Activated CD8-positive, alpha-beta T cell treated with anti-CD3 and anti-CD28 coated beads for 36 hours (primary cell): Measurements from ENCODE around the gene ZNHIT1. TPM values are rescaled to one million over a fixed set of nuclear protein-coding genes. Genes with fewer than 3 reads are reported as not detected.

Experiments used
- ATAC-seq: fragments of 200-7000 bp; cut with Tn5 transposase; one replicate; pipeline ENCODE4 v1.10.0; 2021; ENCODE audit warnings: mild to moderate bottlenecking, moderate library complexity
- CTCF ChIA-PET: fragments of 350-600 bp; sonication (Branson Sonifier 250); formaldehyde crosslinking; loops from one replicate; lab custom pipeline; 2021; ENCODE audit warnings: antibody characterized with exemption; lab: Charles Lee
- POLR2A ChIA-PET: fragments of 350-600 bp; sonication (Branson Sonifier 250); formaldehyde crosslinking; loops from one replicate; lab custom pipeline; 2021; ENCODE audit warnings: antibody characterized with exemption; lab: Charles Lee
- DNase-seq: peaks from one replicate; pipeline ENCODE4 v3.0.0-alpha.2; 2020
- H3K27ac Mint-ChIP-seq: one replicate; pipeline ENCODE4 v1.8.0; 2021; ENCODE audit warnings: mild to moderate bottlenecking, mixed read lengths
- H3K27me3 Mint-ChIP-seq: one replicate; pipeline ENCODE4 v1.8.0; 2021; ENCODE audit warnings: mixed read lengths
- H3K36me3 Mint-ChIP-seq: one replicate; pipeline ENCODE4 v1.8.0; 2021; ENCODE audit warnings: low read depth, mixed read lengths
- H3K4me1 Mint-ChIP-seq: one replicate; pipeline ENCODE4 v1.8.0; 2021; ENCODE audit warnings: low read depth, mixed read lengths
- H3K4me3 Mint-ChIP-seq: one replicate; pipeline ENCODE4 v1.8.0; 2021; ENCODE audit warnings: mild to moderate bottlenecking, moderate library complexity, mixed read lengths
- H3K9me3 Mint-ChIP-seq: one replicate; pipeline ENCODE4 v1.8.0; 2021; ENCODE audit warnings: mixed read lengths
- intact Hi-C: fragments of 100-400 bp; cut with micrococcal nuclease; formaldehyde crosslinking; loops from one replicate; pipeline ENCODE4 v1.10.0; 2022
- total RNA-seq, 2 experiments: library from RNA; stranded (reverse); gene quantifications; one replicate each; pipeline ENCODE4 v1.2.3, GENCODE V29; 2021
- TF ChIP-seq, protein P1 (sequence below): fragments of 200-600 bp; IDR thresholded peaks from one replicate; pipeline ENCODE4 v1.8.0; 2022; ENCODE audit warnings: antibody characterized with exemption, mild to moderate bottlenecking

The ZNHIT1 gene
- total RNA-seq, 2 experiments from 2014 or later: 36.8 to 37.9 TPM

DNA sequence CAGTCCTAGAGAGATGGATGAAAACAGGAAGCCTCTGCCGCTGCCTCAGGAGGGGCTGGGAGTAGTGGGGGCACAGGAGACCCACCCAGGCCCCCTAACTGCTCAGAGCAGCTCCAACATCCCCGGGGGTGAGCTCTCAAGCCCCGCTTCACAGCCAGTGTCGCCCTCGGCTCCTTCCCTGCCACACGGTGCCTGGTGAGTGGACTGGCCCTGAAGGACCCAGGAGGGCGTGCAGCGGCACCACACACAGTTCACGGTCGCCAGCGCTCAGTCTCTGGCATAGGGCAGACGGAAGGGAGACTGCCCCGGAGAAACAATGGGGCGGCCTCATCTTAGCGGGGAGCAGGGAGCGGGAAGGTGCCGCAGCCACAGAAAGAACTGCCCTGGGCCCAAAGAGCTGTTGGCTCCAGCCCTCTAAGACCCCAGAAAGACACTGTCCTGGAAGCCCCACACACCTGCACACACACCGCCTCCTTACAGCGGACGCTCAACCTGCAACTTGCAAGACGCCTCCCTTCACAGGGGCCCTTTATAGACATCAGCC is 18.4 kb downstream of the ZNHIT1 start:
- CTCF ChIA-PET: interaction anchor here (1.7 kb wide), 1 partner anchor 47 kb away, joined by 5 read pairs; no protein-coding TSS in a partner anchor
- ATAC-seq (no peak), DNase-seq (no peak)
- no peak overlapping the region for H3K4me3 Mint-ChIP-seq
- no peak overlapping the region for H3K27ac Mint-ChIP-seq
- POLR2A ChIA-PET: interaction anchor here (1.4 to 2.1 kb wide), 2 partner anchors 14 to 18 kb away, joined by 4 to 7 read pairs; partner anchors contain the start of genes PLOD3 and ZNHIT1
- no peaks in the 10 kb centered on the region for H3K9me3 Mint-ChIP-seq
- peaks cover 5% of the 10 kb centered on the region for H3K36me3 Mint-ChIP-seq
- intact Hi-C loops: loop anchor here (10.0 kb wide), 1 partner anchor 48 kb away; no protein-coding TSS in a partner anchor
- TF ChIP-seq, protein P1, sequence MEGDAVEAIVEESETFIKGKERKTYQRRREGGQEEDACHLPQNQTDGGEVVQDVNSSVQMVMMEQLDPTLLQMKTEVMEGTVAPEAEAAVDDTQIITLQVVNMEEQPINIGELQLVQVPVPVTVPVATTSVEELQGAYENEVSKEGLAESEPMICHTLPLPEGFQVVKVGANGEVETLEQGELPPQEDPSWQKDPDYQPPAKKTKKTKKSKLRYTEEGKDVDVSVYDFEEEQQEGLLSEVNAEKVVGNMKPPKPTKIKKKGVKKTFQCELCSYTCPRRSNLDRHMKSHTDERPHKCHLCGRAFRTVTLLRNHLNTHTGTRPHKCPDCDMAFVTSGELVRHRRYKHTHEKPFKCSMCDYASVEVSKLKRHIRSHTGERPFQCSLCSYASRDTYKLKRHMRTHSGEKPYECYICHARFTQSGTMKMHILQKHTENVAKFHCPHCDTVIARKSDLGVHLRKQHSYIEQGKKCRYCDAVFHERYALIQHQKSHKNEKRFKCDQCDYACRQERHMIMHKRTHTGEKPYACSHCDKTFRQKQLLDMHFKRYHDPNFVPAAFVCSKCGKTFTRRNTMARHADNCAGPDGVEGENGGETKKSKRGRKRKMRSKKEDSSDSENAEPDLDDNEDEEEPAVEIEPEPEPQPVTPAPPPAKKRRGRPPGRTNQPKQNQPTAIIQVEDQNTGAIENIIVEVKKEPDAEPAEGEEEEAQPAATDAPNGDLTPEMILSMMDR: no peak
- no peaks in the 10 kb centered on the region for H3K4me1 Mint-ChIP-seq
- H3K27me3 Mint-ChIP-seq: no peaks in the 10 kb centered on the region

DNA sequence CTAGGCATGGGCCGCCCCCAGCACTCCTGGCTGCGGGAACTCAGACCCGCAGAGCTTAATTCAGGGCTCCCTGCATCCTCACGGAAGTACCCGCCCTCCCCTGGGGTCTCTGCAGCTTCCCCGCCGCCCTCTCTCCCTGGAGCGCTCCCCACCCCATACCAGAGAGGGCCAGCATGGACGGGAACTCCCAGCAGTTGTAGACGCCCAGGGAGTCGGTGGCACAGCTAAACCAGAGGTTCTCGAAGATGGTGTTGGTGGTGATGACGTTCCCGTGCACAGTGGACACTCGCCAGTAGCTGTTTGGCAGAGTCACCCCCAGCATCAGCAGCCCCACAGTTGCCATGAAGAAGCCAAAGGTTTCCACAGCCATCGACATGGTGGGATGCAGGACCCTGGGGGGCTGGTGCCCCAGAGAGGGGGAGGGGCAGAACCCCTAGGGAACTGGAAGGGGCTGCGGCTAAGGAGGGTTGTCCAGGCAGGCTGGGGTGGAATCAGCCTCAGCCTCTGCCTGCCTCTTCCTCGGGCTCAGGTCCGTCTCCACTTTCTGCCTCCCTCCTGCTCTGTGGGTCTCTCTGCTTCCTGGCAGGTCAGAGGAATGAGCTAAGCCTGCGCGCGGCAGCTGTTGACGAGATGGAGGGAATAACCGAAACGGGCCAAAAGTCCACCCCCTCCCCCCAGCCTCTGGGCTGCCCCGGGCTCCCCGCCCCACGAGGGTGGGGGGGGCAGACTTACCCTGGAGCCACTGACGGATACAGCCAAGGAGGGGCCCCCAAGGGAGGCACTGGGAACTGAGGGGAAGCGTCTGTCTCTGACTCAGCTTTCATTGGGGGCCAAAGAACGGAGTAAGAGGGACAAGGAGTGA is 19.5 kb downstream of the ZNHIT1 start, which contains the start of gene CLDN15:
Gene CLDN15, minus strand, starts transcription at position 597 of the 862 bp plus-strand sequence. Its CDS starts 221 bp downstream, at position 376.
- Mint-ChIP-seq H3K27ac (no peak within 1 kb of the TSS), H3K4me3 (no peak within 1 kb of the TSS), H3K4me1 (peaks cover 3% of the 10 kb centered on the region), H3K27me3 (no peaks in the 10 kb centered on the region), H3K9me3 (no peaks in the 10 kb centered on the region), H3K36me3 (peaks cover 5% of the 10 kb centered on the region)
- TF ChIP-seq, protein P1: no peak
- ATAC-seq: no peak
- intact Hi-C loops: loop anchor here (10.0 kb wide), 1 partner anchor 47 kb away; no protein-coding TSS in a partner anchor
- ChIA-PET CTCF (interaction anchor here (1.0 to 1.2 kb wide), 2 partner anchors 45 to 93 kb away, joined by 3 read pairs; no protein-coding TSS in a partner anchor), POLR2A (interaction anchor here (1.3 to 2.1 kb wide), 2 partner anchors 13 to 19 kb away, joined by 4 to 7 read pairs; partner anchors contain the start of genes PLOD3 and ZNHIT1)
- DNase-seq: no peak

DNA sequence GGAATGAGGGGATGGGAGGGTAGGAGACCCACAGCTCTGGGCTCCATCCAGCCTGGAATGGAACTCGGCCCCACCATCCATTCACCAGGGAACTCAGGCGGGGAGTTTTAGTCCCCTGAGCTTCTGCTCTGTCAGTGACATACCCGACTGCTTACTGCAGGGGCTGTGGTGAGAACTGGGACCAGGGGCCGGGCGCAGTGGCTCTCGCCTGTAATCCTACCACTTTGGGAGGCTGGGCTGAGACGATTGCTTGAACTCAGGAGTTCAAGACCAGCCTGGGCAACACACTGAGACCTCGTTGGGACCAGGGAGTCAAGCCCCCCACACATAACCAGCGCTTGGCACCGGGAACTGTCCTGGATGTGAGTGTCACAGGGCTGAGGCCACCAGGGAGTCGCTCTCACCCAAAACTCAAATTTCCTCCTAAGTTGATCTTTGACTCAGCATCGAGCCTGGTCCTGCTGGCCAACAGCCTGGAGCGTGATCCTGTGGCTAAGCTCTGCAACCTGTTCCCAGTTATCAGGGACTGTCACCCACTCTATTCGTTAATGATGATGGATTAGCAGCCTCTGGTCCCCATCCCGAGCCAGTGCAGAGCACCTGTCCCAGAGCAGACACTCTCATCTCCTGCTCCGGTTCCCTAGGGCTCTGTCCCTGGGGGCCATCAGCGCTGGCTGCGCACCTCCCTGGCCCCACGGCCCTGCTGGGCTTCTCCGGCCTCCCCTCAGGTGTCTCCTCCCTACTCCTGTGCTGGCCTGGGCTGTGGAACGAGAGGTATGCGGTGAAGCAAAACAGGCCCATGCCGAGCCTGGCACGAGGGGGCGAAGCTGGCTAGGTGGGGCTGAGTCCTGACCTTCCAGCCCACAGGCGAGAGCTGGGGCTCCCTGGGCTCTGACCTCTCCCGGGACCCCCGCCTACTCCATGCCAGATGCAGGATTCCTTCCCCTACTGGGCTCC is 20.5 kb downstream of the ZNHIT1 start:
- intact Hi-C loops: loop anchor here (10.0 kb wide), 1 partner anchor 46 kb away; no protein-coding TSS in a partner anchor
- Mint-ChIP-seq H3K4me3 (no peak overlapping the region), H3K36me3 (peaks cover 9% of the 10 kb centered on the region), H3K27ac (no peak overlapping the region), H3K9me3 (no peaks in the 10 kb centered on the region), H3K27me3 (no peaks in the 10 kb centered on the region), H3K4me1 (peaks cover 5% of the 10 kb centered on the region)
- TF ChIP-seq, protein P1: no peak
- ChIA-PET CTCF (interaction anchor here (1.0 to 1.3 kb wide), 4 partner anchors 10 to 94 kb away, joined by 3 to 5 read pairs (median 3); partner anchors contain the start of gene ZNHIT1), POLR2A (interaction anchor here (1.1 to 1.3 kb wide), 2 partner anchors 12 to 20 kb away, joined by 3 to 4 read pairs; partner anchors contain the start of gene ZNHIT1)
- ATAC-seq (no peak), DNase-seq (no peak)

DNA sequence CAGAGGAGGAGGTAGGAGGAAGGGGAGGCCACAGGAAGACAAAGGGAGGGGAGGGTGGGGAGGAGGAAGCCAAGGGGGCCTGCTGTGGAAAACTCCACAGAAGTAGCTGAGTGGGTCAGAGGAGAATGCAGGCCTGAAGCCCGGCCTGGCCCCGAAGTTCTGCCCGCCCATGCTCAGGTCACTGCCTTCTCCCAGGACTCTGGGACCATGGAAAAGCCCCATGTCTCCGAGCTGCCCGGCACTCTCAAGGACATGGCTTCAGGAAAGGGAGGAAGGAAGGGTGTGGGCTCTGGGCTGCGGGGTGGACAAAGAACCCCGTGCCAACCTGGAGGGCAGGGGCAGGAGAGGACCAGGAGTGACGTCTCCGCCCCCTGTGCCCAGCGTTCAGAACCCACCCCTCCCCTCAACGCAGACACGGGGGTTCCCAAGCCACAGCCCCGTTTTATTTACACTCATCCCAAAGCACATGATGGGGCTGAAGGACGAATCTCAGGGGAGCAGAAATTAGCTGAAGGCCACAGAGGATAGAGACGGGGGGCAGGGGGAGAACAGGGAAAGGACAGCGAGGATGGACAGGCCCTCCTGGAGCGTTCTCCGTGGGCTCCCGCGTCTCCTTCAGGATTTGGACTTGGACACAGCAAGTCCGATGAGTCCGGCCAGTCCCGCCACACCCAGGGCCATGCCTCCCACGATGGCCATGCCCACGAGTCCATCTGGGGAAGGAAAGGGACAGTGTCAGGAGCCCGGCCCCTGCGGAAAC is 21.4 kb downstream of the ZNHIT1 start:
- TF ChIP-seq, protein P1: no peak
- Mint-ChIP-seq H3K36me3 (peaks cover 13% of the 10 kb centered on the region), H3K4me3 (no peak overlapping the region), H3K27ac (no peak overlapping the region), H3K4me1 (peaks cover 11% of the 10 kb centered on the region), H3K9me3 (no peaks in the 10 kb centered on the region), H3K27me3 (no peaks in the 10 kb centered on the region)
- DNase-seq (no peak), ATAC-seq (no peak)
- ChIA-PET CTCF (interaction anchor here (1.2 to 1.3 kb wide), 2 partner anchors 9 to 21 kb away, joined by 3 to 5 read pairs; partner anchors contain the start of gene ZNHIT1), POLR2A (interaction anchor here (1.1 kb wide), 1 partner anchor 21 kb away, joined by 3 read pairs; the partner anchor contains the start of gene ZNHIT1)
- intact Hi-C loops: loop anchor here (10.0 kb wide), 1 partner anchor 45 kb away; no protein-coding TSS in a partner anchor
